ENCODE results near the gene YES1. TPM values are rescaled to one million over a fixed set of nuclear protein-coding genes. Genes with fewer than 3 reads are reported as not detected.

Gene YES1
- total RNA-seq, 2 experiments from 2014 or later, result not detected

- CTCF ChIA-PET (ENCODE audit: unreplicated experiment), result no interaction called here
- Histone ChIP-seq H3K4me1 (ENCODE audit: insufficient read depth, low read length, poor library complexity, severe bottlenecking) (no peaks in the 10 kb centered on the region), H3K79me2 (ENCODE audit: insufficient read depth, low read depth, low read length) (no peaks in the 10 kb centered on the region), H3K9me3 (ENCODE audit: low read length) (no peaks in the 10 kb centered on the region), H3K4me2 (ENCODE audit: low read length) (no peak overlapping the region), H3K4me3 (ENCODE audit: low read depth, low read length, poor library complexity, severe bottlenecking) (no peak overlapping the region), H2AFZ (ENCODE audit: low read length) (no peak overlapping the region), H3K27ac (ENCODE audit: low read depth, low read length, poor library complexity, severe bottlenecking) (no peak overlapping the region), H3K36me3 (ENCODE audit: insufficient read depth, low read length) (no peaks in the 10 kb centered on the region), H3K9me2 (ENCODE audit: insufficient read depth, low read length) (no peaks in the 10 kb centered on the region), H4K20me1 (ENCODE audit: insufficient read depth, low read length) (no peaks in the 10 kb centered on the region)
- no peak for TF ChIP-seq CTCF (conservative IDR thresholded peaks at IDR 0.05; ENCODE audit: low read length)
- no peak for TF ChIP-seq EZH2phosphoT487 (IDR thresholded peaks at IDR 0.05; ENCODE audit: borderline replicate concordance, low read depth, low read length)
- BruUV-seq (replicated peaks), result no TSS peak
- DNase-seq (ENCODE audit: low spot score), result no peak
- POLR2A ChIA-PET, result no interaction called here
- intact Hi-C loops (cut with micrococcal nuclease; ENCODE audit: unreplicated experiment), result no loop called here
Measured at GRCh38 chr18:767961-768360, 44.1 kb downstream of the YES1 start.

GRCh38 chr18:767084-767882 lies 44.8 kb downstream of the YES1 start:
- POLR2A ChIA-PET, result no interaction called here
- H3K9me3 ChIP-seq (ENCODE audit: low read length), result no peaks in the 10 kb centered on the region
- DNase-seq (ENCODE audit: low spot score), result no peak
- no peak for TF ChIP-seq CTCF (conservative IDR thresholded peaks at IDR 0.05; ENCODE audit: low read length)
- no peak for TF ChIP-seq EZH2phosphoT487 (IDR thresholded peaks at IDR 0.05; ENCODE audit: borderline replicate concordance, low read depth, low read length)
- H2AFZ ChIP-seq (ENCODE audit: low read length), result no peak overlapping the region
- BruUV-seq (replicated peaks), result no TSS peak
- no peaks in the 10 kb centered on the region for H3K4me1 ChIP-seq (ENCODE audit: insufficient read depth, low read length, poor library complexity, severe bottlenecking)
- no peak overlapping the region for H3K4me3 ChIP-seq (ENCODE audit: low read depth, low read length, poor library complexity, severe bottlenecking)
- no peaks in the 10 kb centered on the region for H3K36me3 ChIP-seq (ENCODE audit: insufficient read depth, low read length)
- no peak overlapping the region for H3K4me2 ChIP-seq (ENCODE audit: low read length)
- CTCF ChIA-PET (ENCODE audit: unreplicated experiment), result no interaction called here
- H3K27ac ChIP-seq (ENCODE audit: low read depth, low read length, poor library complexity, severe bottlenecking), result no peak overlapping the region
- intact Hi-C loops (cut with micrococcal nuclease; ENCODE audit: unreplicated experiment), result no loop called here
- no peaks in the 10 kb centered on the region for H4K20me1 ChIP-seq (ENCODE audit: insufficient read depth, low read length)
- no peaks in the 10 kb centered on the region for H3K9me2 ChIP-seq (ENCODE audit: insufficient read depth, low read length)
- H3K79me2 ChIP-seq (ENCODE audit: insufficient read depth, low read depth, low read length), result no peaks in the 10 kb centered on the region

GRCh38 chr18:766550-766860 lies 45.5 kb downstream of the YES1 start:
- no peaks in the 10 kb centered on the region for H3K79me2 ChIP-seq (ENCODE audit: insufficient read depth, low read depth, low read length)
- intact Hi-C loops (cut with micrococcal nuclease; ENCODE audit: unreplicated experiment), result no loop called here
- ChIA-PET POLR2A (no interaction called here), CTCF (ENCODE audit: unreplicated experiment) (no interaction called here)
- H3K4me1 ChIP-seq (ENCODE audit: insufficient read depth, low read length, poor library complexity, severe bottlenecking), result no peaks in the 10 kb centered on the region
- H4K20me1 ChIP-seq (ENCODE audit: insufficient read depth, low read length), result no peaks in the 10 kb centered on the region
- no TSS peak for BruUV-seq (replicated peaks)
- H3K9me2 ChIP-seq (ENCODE audit: insufficient read depth, low read length), result no peaks in the 10 kb centered on the region
- no peak overlapping the region for H3K4me2 ChIP-seq (ENCODE audit: low read length)
- no peak overlapping the region for H3K4me3 ChIP-seq (ENCODE audit: low read depth, low read length, poor library complexity, severe bottlenecking)
- H3K36me3 ChIP-seq (ENCODE audit: insufficient read depth, low read length), result no peaks in the 10 kb centered on the region
- H2AFZ ChIP-seq (ENCODE audit: low read length), result no peak overlapping the region
- no peak overlapping the region for H3K27ac ChIP-seq (ENCODE audit: low read depth, low read length, poor library complexity, severe bottlenecking)
- no peak for TF ChIP-seq CTCF (conservative IDR thresholded peaks at IDR 0.05; ENCODE audit: low read length)
- no peak for TF ChIP-seq EZH2phosphoT487 (IDR thresholded peaks at IDR 0.05; ENCODE audit: borderline replicate concordance, low read depth, low read length)
- no peaks in the 10 kb centered on the region for H3K9me3 ChIP-seq (ENCODE audit: low read length)
- DNase-seq (ENCODE audit: low spot score), result no peak

Data from OCI-LY7 (cell line).